HepG2 (cell line): ENCODE data around the gene NGEF. TPM values are rescaled to one million over a fixed set of nuclear protein-coding genes. Genes with fewer than 3 reads are reported as not detected.

Source experiments
- AGO1 ChIP-seq: fragments of 200-400 bp; formaldehyde crosslinking; IDR thresholded peaks from 2 replicates; pipeline ENCODE4 v1.6.1; 2017; ENCODE audit warnings: mild to moderate bottlenecking, low read depth, low read length, moderate library complexity; ENCODE audit not compliant: poor library complexity, severe bottlenecking
- EP300 ChIP-seq, 3 experiments: sonication (generic) in 1 of 3; formaldehyde crosslinking in 1 of 3; IDR thresholded peaks; 2 replicates each; pipeline versions ENCODE4 v1.5.1 to v1.6.1; 2011 to 2020; ENCODE audit warnings: low read depth in 2 of 3, low read length in 2 of 3, borderline replicate concordance in 1 of 3, improper control_type of control experiment in 1 of 3, mild to moderate bottlenecking in 1 of 3, missing genetic modification reagents in 1 of 3, moderate library complexity in 1 of 3
- MED8 ChIP-seq: sonication (generic); formaldehyde crosslinking; IDR thresholded peaks from 2 replicates; pipeline ENCODE4 v1.8.1; 2023; ENCODE audit warnings: mild to moderate bottlenecking, missing genetic modification reagents; ENCODE audit not compliant: insufficient replicate concordance
- MYC ChIP-seq: sonication (generic); formaldehyde crosslinking; IDR thresholded peaks from 2 replicates; pipeline ENCODE4 v1.9.0; 2021; ENCODE audit warnings: missing genetic modification reagents, borderline replicate concordance
- PCBP1 ChIP-seq: fragments of 200-400 bp; formaldehyde crosslinking; IDR thresholded peaks from 2 replicates; pipeline ENCODE4 v1.6.1; 2017; ENCODE audit warnings: mild to moderate bottlenecking, low read depth, low read length, borderline replicate concordance
- RBFOX2 ChIP-seq: fragments of 200-400 bp; formaldehyde crosslinking; IDR thresholded peaks from 2 replicates; pipeline ENCODE4 v1.6.1; 2017; ENCODE audit warnings: low read depth, mild to moderate bottlenecking, low read length
- SRSF4 ChIP-seq: fragments of 200-400 bp; formaldehyde crosslinking; IDR thresholded peaks from one replicate; pipeline ENCODE4 v1.6.1; 2018; ENCODE audit warnings: mild to moderate bottlenecking, low read depth, low read length, moderate library complexity; ENCODE audit not compliant: poor library complexity, severe bottlenecking
- ZNF205 ChIP-seq: IDR thresholded peaks from 2 replicates; pipeline ENCODE4 v1.6.1; 2018; ENCODE audit warnings: missing biosample characterization, missing genetic modification reagents
- ZNF260 ChIP-seq: sonication (generic); formaldehyde crosslinking; IDR thresholded peaks from 2 replicates; pipeline ENCODE4 v1.4.0; 2020; ENCODE audit warnings: missing genetic modification reagents, low read depth, mild to moderate bottlenecking, borderline replicate concordance
- ZNF607 ChIP-seq: sonication (generic); formaldehyde crosslinking; IDR thresholded peaks from 2 replicates; pipeline ENCODE4 v1.5.1; 2020; ENCODE audit warnings: missing genetic modification reagents, mild to moderate bottlenecking, borderline replicate concordance
- ZNF614 ChIP-seq: IDR thresholded peaks from 2 replicates; pipeline ENCODE4 v1.6.1; 2018; ENCODE audit warnings: missing biosample characterization, missing genetic modification reagents, inconsistent platforms, borderline replicate concordance
- ZNF747 ChIP-seq: sonication (generic); formaldehyde crosslinking; IDR thresholded peaks from 2 replicates; pipeline ENCODE4 v1.8.1; 2023; ENCODE audit warnings: missing genetic modification reagents, mild to moderate bottlenecking, borderline replicate concordance
- polyA plus RNA-seq, 8 experiments: library from polyadenylated mRNA; depleted of rRNA in 3 of 8; stranded (reverse) in 7 of 8; unstranded in 1 of 8; fragments of >200 nt; fragmentation: Illumina TruSeq in 4 of 8; extraction: Trizol in 4 of 8; gene quantifications; 2 replicates each; pipeline versions ENCODE4 v1.2.1 to v1.2.3, GENCODE V29; 2011 to 2016; ENCODE audit warnings: low read depth in 4 of 8, missing spikeins in 1 of 8, mixed read lengths in 1 of 8; ENCODE audit not compliant: insufficient read depth in 1 of 8
- total RNA-seq, 5 experiments: library from RNA; depleted of rRNA; stranded (reverse); fragments of >200 nt; fragmentation: Illumina TruSeq; extraction: Trizol; gene quantifications; 2 replicates each; pipeline ENCODE4 v1.2.3, GENCODE V29; 2016; ENCODE audit warnings: low read depth in 1 of 5
- TF ChIP-seq, protein P1 (sequence below): sonication (generic); formaldehyde crosslinking; IDR thresholded peaks from 2 replicates; pipeline ENCODE4 v1.8.0; 2022; ENCODE audit warnings: low read depth, missing genetic modification reagents

NGEF gene
- total and polyA plus RNA-seq, 2 of the 13 experiments (the other 11 are each of a cell fraction or from before 2014, with no cell fraction given), result 14.4 to 36.9 TPM

GRCh38 chr2:232884549-232885263, 128.3 kb downstream of the NGEF start (continued):
- TF ChIP-seq PCBP1, result 0 out of 2 replicates have a peak, but pooled peaks have one; percentile 41
- peak; percentile 33; the same call in 1 of the 2 replicates for TF ChIP-seq RBFOX2
- TF ChIP-seq MYC (CRISPR knock-in tag), result no peak
- TF ChIP-seq, protein P1, sequence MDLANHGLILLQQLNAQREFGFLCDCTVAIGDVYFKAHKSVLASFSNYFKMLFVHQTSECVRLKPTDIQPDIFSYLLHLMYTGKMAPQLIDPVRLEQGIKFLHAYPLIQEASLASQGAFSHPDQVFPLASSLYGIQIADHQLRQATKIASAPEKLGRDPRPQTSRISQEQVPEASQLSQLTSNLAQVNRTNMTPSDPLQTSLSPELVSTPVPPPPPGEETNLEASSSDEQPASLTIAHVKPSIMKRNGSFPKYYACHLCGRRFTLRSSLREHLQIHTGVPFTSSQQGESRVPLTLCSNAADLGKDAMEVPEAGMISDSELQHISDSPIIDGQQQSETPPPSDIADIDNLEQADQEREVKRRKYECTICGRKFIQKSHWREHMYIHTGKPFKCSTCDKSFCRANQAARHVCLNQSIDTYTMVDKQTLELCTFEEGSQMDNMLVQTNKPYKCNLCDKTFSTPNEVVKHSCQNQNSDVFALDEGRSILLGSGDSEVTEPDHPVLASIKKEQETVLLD (CRISPR knock-in tag), result no peak
- TF ChIP-seq MED8 (CRISPR knock-in tag), result no peak
- no peak for TF ChIP-seq ZNF747 (CRISPR knock-in tag)
- peak; percentile 91 for TF ChIP-seq AGO1
- no peak for TF ChIP-seq ZNF607 (CRISPR knock-in tag)
- no peak for TF ChIP-seq EP300 (IDR thresholded peaks at IDR 0.05; ENCODE audit: low read depth in 2 of 2, low read length in 2 of 2)
- TF ChIP-seq EP300 (CRISPR knock-in tag; IDR thresholded peaks at IDR 0.05; ENCODE audit: borderline replicate concordance), result no peak
- no peak for TF ChIP-seq SRSF4
- TF ChIP-seq ZNF205, result no peak
- no peak for TF ChIP-seq ZNF614 (CRISPR knock-in tag)
- TF ChIP-seq ZNF260 (CRISPR knock-in tag), result no peak
